LHCN-M2 (cell line): ENCODE measurements around the gene NRCAM. TPM values are rescaled to one million over a fixed set of nuclear protein-coding genes. Genes with fewer than 3 reads are reported as not detected.

Experiments
- DNase-seq: peaks from one replicate; pipeline ENCODE4 v3.0.0-alpha.2; 2012; ENCODE audit warnings: low read depth
- total RNA-seq: library from RNA; depleted of rRNA; stranded (reverse); fragments of >200 nt; gene quantifications from 2 replicates; pipeline ENCODE4 v1.2.3, GENCODE V29; 2014

Gene NRCAM
- total RNA-seq, 1 experiment from 2014 or later, result 8.9 TPM

DNA sequence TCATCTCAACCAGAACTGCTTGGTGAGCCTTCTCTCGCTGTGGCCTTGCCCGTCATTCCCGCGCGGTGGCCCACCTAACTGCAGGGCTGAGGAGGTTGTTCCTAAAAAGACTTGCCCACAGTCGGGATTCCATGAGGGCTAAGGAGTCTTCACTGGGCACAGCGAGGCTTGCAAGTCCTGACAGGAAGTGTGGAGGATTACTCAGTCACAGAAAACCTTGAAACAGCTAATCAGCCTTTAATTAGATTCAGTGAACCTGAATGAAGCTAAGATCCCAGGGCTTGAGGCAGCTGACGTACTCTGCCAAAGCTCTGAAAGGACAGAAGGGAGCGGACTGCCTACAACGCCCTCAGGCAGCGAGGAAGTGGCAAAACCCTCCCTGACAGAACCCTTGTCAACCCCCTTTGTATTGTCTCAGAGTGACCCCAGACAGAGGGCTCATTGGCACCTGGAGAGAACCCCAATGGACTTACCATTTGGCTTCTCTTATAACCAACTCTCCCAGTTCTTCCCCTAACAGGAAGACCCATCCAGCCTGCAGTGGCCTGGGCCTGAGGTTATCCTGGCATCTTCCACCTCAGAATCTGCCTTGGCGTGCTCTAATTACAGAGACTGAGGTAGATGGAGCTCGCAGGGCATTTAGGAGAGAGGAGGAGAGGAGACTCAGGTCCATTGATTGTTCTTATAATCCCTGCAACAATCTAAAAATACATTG is 323.5 kb downstream of the NRCAM start:
- no peak for DNase-seq

DNA sequence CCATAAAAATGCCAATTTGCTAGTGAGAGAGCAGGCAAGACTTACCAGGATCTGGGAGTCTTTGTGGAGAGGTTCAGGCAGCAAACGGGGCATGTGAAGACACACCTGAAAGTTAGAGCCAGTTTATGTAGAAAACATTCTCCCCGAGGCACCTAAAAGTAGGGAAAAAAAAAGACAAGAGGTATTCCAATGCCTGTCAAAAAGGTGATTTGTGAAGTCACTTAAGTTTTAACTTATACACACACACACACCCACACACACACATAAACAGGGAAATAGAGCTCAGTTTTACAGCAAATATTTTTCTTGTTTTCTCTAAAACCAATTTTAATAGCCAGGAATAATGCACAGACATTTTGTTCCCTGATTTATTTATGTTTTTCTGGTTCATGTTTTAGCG is 326.0 kb downstream of the NRCAM start, which contains the start of gene LAMB4:
Gene LAMB4, minus strand, starts transcription at position 101 of the 400 bp plus-strand sequence. CDS start 7,197 bp downstream, outside the sequence.
- no peak for DNase-seq

DNA sequence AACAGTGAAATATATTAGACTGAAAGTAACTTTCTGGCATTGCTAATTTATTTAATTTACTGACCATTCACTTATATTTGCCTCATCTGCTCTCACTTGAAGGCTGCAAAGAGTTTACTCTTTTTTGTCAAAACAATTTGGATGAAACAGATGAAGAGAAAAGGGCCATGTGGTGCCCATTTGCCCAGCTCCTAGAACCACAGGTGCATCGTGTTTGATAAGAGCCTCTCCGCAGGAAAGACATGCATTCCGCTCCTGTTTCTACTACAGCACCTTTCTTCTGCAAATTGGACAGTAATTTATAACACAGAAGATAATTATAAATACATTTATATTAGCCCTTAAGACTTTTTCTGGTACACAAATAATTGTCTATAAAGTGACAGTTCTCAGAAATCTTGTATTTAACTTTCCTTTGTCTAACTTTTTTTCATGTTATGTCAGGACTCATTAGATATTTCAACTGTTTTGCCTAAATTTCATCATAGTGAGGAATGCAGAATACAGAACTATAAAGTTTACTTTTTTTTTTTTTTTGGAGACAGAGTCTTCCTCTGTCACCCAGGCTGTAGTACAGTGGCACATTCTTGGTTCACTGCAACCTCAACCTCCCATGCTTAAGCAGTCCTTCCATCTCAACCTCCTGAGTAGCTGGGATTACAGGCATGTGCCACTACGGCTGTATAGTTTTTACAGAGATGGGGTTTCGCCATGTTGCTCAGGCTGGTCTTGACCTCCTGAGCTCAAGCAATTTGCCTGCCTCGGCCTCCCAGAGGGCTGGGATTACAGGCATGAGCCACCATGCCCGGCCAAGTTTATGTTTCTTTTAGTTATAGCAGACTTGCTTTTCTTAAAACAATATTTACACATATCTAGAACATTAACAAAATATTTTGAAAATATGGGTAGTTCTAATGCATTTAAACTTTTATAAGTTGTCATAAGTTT is 326.9 kb downstream of the NRCAM start:
- DNase-seq, result no peak

DNA sequence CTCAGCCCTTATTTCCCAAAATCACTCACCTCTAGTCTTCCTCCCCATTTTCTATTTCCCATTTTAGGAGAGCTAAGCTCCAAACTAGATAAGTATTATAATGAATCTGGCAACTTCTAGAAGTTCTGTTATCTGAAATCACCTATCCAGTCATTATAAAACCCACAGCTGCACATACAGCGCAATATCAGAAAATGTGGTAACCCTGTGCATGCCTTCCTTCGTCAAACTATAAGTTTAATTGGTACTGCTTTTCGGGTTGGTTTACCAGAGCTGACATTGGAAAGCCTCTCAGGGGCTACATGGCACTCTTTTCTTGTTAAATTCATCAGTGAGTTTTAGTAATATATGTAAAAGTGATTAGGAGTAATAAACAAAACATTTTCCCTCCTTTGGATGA is 327.7 kb downstream of the NRCAM start:
- DNase-seq, result no peak

DNA sequence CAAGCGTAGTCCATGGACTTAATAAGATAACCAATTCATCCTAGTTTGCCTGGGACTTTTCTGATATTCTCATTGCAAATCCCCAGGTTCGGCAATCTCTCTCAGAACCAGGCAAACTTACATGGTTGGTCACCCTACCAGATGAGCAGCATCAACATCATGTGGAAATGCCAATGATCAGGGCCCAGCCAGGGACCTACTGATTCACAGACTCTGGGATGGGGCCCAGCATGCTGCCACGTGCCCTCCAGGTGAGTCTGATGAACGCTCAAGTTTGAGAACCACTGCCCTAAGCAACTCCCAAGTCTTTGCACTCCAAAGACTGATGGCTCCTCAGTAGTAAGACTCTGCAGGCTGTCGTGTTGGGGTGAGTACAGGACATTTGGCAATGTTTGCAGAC is 328.8 kb downstream of the NRCAM start:
- DNase-seq, result no peak

DNA sequence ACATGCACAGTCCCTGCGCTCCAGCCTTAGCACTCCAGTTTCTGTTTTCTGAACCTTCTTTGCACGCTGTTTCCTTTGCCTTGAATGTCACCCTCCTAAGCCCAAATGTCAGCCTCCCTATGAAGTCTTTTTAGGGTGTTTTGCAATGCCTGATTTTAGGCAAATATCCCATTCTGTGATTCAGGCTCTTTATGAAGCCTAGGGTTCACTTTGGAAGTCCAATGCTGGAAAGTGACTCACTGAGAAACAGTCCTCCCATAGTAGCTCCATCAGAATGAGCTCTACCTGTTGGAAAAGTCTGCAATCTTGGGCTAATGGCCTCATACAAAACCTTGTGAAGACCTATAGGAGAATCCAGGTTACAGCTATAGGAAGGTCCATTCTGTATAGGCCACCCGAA is 331.4 kb downstream of the NRCAM start:
- DNase-seq, result no peak

DNA sequence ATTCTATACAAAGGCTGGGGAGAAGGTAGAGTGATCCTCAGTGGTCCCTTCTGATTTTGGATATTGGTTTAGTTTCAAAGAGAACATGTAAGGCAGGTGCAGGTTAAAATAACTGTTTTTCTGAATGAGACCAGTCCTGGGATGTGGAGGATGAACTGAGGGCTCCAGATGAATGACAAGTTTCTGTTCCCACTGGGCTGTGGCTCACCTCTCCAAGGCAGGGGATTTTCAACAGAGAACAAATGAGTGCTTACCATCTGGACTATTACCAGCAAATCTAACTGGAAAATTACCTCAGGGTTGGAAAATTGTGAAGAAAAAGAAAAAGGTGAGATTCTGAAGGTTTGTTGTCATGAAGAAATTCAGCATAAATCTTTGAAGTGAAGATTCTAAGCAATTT is 334.1 kb downstream of the NRCAM start:
- DNase-seq, result no peak

DNA sequence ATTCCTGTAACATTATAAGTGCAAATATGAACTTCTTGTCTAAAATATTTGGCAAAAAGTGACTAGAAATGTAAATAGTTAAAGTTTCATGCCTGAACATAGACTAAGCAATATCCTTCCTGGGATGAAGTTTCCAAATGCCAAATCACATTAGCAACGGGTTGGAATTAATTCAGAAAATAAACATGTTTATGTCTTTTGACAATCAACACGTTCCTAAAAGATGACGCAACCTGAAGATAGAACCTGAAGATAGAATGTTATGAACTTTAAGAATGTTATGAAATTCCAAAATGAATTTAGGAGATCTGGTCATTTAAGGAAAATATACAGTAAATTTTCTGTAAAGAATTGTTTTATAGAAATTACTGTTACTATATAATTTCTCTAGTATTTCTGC is 335.3 kb downstream of the NRCAM start:
- DNase-seq, result no peak

DNA sequence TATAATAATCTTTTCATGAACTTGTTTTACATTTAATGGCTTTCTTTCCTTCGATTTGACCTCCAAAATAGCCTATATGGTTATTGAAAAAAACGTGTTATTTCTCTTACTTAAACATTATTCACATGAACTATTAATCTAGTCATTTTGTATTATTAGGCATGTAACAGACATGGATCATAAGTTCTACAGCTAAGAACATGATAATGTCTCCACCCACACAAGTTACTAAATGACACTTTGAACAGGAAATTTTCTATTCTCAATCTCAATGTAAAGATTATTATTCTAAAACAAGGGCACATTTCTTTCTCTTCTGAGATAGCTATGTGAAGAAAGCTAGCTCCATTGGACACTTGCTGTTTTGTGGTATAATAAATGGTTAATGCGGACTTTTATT is 336.0 kb downstream of the NRCAM start:
- DNase-seq, result no peak

DNA sequence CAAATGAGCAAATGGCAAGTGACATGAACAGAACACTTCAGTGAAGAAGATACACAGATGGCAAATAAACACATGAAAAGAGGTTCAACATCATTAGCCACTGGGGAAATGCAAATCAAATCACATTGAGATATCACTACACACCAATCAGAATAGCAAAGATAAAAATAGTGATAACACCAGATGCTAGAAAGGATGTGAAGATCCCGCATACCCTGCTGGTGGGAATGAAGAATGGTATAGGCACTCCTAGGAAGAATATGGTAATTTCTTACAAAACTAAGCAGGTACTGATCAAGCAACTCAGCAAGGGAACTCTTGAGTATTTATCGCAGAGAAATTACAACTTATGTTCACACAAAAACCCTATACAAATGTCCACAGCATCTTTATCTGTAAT is 337.3 kb downstream of the NRCAM start:
- no peak for DNase-seq

DNA sequence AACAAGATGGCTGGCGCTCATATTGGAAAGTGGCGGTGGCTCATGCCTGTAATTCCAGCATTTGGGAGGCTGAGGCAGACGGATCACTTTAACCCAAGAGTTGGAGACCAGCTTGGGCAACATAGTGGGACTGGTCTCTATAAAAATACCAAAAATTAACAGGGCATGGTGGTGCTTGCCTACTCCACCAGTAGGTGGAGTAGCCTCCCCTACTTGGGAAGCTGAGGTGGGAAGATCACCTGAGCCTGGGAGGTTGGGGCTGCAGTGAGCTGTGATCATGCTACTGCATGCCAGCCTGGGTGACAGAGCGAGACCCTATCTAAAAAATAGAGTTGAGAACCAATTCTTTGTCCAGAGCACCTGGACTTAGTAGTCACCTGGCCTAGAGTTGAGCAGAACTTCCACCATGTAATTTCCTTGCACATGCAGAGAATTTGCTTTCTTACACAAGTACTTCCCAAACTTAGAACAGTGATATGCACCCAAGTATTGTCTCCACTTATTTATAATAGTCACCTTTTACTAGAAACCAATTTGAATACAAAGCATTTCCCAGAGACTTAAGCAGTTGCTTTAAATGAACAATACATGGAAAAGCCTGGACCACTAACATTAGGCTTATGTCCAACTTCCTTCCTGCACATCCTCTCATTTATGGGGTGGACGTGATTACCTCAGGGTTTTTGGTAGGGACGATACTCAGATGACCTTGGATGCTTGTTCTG is 342.0 kb downstream of the NRCAM start:
- no peak for DNase-seq

DNA sequence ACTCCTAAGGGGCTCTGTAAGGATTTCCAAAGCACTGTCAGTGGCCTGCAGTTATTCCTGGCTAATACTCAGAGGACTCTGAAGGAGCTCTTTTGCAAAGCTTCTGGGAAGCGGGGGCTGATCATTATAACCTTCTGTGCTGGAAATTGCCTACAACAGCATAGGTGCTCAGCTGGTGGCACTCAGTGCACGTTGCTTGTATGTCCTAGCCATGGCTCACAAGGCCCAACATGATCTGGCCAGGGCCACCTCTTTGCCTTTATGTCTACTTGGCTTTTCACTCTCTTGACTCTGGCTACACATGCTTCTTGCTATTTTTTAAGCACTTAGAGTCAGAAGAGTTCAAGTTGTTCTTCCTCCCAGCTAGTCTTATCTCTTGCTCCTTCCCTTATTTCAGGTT is 343.6 kb downstream of the NRCAM start:
- no peak for DNase-seq

DNA sequence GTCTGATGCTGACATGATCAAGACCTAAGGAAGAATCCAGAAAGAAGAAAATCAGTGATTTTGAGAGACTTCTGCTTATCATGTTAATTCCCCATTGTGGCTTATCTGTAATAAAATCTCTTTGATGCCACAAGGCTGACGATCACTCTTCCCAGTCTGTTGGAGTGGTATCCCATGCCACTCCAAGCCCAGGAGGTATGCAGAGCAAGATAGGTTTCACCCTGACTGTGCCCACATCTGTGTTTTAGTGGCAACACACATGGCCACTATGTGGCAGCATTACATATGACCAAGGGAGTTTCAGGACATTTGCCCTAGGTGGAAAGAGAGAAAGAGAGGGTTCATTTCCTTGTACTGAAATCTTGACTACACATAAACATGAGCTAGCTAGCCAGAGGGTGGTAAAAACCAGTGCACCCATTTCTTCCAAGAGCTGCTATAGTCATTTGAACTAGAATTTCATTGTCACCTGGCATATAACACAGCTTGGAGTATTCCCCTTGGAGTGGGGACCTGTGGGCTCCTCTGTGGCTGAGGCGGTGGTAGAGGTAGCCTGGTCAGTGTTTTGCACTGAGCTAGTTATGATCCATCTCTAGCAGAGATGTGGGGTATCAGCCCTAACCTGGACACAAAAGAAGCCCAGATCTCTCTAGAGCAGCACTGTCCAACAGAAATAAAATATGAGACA is 346.9 kb downstream of the NRCAM start:
- peak; percentile 31 for DNase-seq

DNA sequence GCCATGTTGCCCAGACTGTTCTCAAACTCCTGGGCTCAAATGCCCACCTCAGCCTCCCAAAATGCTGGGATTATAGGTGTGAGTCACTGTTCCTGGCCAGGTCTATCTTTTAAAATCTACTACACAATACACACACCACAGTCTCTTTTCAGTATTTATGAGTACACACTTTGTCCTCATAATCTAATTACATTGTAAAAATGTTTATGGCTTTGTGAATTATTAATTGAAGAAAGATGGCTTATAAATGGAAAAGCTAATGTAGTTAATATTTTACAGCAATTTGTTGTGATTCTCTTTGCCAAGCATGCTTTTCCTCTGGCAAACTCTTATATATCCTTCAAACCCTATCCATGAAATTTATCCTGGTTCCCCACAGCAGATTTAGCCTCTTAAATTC is 348.1 kb downstream of the NRCAM start:
- no peak for DNase-seq

DNA sequence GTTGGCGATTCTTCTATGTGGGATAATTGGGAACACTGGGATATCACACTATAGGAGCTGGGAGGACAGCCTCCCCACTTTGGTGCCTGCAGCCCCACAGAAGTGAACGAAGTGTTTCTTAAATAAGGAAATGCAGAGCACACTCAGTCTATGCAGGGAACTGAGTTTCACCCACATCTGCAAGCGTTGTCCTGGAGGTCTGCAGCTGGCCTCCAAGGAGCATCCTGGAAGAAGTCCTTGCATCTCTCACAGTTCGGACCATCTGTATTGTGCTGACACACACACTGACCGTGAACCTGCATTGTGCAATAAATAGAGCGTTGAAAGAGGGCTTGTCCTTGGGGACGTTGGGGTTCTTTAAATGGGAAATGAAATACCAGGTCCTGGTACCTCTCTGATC is 351.9 kb downstream of the NRCAM start:
- DNase-seq, result no peak

DNA sequence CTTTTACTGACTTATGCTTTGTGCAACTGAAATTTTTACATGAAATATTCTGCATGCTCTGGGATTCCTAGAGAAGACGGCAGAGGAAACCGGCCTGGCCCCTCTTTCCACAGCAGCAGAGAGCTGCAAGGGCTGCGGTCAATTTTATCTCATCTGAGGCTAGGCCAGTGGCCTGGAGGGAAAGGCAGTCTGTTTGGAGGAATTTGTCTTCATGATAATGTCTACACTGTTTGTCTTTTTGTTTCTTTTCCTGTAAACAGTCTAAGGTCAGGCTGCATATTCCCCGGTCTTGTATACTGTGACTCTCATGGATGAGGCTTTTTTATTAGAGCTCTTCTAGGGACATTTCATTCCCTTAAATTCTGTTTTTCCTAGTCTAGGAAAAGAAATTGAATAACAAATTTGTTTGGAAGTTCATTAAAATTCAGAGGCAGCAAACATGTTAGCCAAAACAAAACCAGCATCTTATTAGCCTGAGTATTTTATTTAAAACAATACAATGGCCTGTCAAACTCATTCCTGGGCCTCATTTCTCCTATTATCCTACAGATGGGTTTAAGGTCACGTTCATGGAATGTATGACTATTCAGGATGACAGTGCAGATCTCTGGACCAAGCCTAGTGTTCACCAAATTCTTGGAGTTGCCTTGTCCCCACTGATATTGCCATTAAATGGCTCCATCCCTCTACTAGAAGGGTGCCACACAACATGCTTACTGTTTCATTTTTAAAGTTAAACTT is 352.5 kb downstream of the NRCAM start:
- no peak for DNase-seq

DNA sequence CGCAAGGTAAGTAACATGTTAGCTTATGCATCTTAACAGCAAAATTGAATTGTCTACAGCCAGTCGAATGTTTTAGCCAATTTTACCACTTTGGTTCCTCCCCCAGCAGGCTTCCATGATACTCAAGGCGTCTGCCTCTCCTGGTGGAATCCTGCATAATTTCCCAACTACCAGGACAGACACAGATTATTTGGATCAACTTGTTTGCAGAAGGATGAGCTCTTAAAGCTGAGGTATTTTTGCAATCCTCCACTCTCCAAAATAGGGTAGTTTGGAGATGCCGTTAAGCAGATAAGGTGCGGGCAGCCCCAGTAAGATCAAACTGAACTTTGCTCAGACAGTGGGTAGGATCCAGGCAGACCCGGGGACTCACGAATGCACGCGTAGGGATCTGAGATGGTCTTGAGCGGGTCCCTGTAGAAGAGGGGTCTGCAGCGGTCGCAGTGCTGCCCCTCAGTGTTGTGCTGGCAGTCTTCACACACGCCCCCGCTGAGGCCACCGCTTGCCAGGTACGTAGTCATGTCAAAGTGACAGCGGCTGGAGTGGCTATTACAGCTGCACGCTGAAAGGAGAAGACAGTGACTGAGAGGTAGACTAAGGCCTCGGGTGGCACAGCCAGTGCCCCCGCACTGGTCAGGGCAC is 353.4 kb downstream of the NRCAM start:
- DNase-seq, result no peak

DNA sequence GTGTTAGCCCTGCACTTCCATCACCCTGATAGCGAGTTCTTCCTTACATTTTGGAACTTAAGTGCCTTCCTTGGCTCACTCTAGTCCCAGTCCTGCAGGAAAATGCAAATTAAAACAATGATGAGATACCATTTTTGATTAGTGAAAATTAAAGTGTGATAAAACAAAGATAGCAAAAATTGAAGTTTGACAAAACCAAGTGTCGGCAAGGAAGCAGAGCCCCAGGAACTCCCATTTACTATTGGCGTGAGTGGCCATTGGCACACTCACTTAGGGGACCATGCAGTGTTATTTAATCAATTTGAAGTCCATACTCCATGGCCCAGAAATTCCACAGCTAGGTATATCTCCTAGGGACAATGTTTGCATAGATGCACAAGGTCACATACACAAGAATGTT is 354.5 kb downstream of the NRCAM start:
- DNase-seq, result no peak

DNA sequence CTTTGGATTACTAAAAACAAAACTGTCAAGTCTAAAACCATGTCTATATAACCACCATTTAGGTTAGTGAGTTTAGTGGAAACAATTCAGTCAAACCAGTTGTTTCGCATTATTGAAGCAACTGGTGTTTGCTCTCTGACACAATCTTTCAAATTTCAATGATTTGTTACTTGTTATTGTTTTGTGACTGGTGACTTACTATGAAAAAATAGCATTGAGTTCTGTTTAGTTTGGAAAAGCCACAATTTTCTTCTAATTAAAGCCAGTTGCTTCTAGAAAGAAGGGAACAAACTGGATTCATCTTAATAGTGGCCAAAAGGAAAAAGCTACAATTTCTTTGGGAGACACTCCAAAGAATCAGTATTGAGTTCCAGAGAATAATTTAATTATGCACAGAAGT is 356.5 kb downstream of the NRCAM start:
- no peak for DNase-seq

DNA sequence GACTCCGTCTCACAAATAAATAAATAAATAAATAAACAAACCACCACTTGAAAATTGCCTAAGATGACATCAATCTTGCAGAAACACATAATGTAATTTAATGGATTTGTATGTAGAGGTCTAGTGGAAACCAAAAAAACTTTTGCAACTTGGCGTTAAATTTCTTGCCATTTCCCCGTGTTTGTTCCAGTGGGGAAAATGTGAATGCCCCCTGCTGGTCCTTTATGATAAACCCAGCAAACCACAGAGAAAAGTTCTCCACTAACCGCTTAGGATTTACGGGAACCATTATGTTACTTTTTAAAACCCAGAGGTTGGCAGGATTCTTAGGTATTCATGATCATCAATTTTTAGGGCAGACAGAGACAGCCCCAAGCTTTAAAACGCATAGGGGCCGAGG is 358.5 kb downstream of the NRCAM start:
- DNase-seq, result no peak
